ENCODE results near the gene CTU2.

The CTU2 gene

GRCh38 chr16:88701581-88702370 lies 4.5 kb upstream of the CTU2 start:
- no peak for DNase-seq (ENCODE audit: low read depth)
- no peak for TF ChIP-seq CTCF (IDR thresholded peaks at IDR 0.05; ENCODE audit: control insufficient read depth, extremely low read depth, insufficient read depth)
- no peak overlapping the region for H3K4me3 ChIP-seq (ENCODE audit: low read depth, low read length)

GRCh38 chr16:88702371-88703210 lies 3.7 kb upstream of the CTU2 start:
- H3K4me3 ChIP-seq (ENCODE audit: low read depth, low read length): no peak overlapping the region
- TF ChIP-seq CTCF (IDR thresholded peaks at IDR 0.05; ENCODE audit: control insufficient read depth, extremely low read depth, insufficient read depth): no peak
- DNase-seq (ENCODE audit: low read depth): no peak

DNA sequence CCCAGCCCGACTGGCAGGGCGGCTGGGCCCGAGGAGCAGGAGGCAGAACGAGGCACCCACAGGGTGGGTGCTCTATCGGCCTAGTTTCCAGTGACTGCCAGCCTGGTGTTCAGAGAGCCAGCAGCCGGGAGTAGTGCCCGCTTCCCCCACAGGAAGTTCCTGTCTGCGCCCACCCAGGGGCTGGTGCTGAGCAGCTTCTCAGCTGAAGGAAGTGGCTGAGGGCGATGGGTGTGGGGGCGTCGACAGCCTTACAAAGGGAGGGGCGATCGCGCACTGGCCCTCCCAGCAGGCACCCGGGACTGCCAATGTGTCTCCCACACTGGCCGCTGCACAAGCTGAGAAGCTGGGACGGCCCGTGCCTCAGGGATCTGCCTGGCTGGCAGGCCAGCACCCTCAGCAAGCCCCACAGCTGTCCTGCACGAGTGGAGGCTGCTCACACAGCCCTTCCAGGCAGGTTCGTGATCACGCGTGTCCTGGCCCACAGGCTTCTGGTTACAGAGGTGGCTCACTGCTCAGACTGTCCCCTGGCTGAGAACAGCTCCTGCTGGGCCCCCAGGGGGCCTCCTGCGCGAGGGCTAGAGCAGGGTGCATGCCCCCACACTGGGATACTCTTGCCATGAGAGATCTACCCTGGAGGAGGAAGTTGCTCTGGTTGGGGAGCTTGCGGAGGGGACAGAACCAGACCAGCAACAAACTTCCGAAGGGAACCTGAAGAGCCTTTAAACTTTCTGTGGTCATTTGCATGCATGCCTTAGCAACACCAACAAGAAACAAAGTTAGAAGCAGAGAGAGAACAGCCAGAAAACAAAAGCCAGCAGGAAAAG lies 2.6 kb upstream of the CTU2 start:
- no peak overlapping the region for H3K4me3 ChIP-seq (ENCODE audit: low read depth, low read length)
- no peak for TF ChIP-seq CTCF (IDR thresholded peaks at IDR 0.05; ENCODE audit: control insufficient read depth, extremely low read depth, insufficient read depth)
- DNase-seq (ENCODE audit: low read depth): no peak

DNA sequence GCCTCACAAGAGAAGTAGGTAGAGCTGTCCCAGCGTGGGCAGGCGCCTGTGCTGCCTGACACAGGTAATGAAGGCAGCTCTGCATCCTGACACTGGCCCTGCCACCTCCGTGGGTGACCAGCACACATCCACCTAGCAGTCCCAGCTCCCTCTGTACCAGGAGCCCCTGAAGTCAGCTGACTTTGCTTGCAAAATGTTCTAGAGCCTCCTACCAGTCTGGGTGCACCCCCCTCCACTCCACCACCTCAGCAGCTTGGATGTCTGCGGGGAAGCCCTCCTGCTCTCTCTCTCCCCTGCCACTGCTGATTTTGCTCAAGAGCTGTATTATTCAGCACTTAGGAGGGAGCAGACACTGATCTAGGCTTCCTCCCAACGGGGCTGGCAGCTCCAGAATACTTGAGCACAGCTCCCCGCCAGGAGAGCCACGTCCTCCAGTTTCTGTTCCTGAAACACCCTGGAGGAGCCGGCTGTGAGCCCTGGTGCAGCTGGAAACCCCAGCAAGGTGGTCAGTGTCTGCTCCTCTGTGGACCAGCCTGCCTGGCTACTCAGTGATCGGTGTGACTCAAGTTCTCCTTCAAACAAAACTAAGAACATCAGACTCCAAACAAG lies 1.1 kb upstream of the CTU2 start:
- no peak for TF ChIP-seq CTCF (IDR thresholded peaks at IDR 0.05; ENCODE audit: control insufficient read depth, extremely low read depth, insufficient read depth)
- H3K4me3 ChIP-seq (ENCODE audit: low read depth, low read length): peak overlapping the region; percentile 99
- no peak for DNase-seq (ENCODE audit: low read depth)

- DNase-seq (ENCODE audit: low read depth): no peak
- H3K4me3 ChIP-seq (ENCODE audit: low read depth, low read length): peak overlapping the region; percentile 99
- no peak for TF ChIP-seq CTCF (IDR thresholded peaks at IDR 0.05; ENCODE audit: control insufficient read depth, extremely low read depth, insufficient read depth)
These were observed 488 bp upstream of the CTU2 start for GRCh38 chr16:88705801-88706228.
